Astrocyte of the spinal cord (primary cell): Measurements from ENCODE around the gene ANKRD10.

Experiments
- DNase-seq: peaks from one replicate; pipeline ENCODE4 v3.0.0; 2011; ENCODE audit warnings: low read depth, low spot score
- H3K4me3 ChIP-seq: 2 replicates; pipeline ENCODE4 v1.5.1; 2011; ENCODE audit warnings: low read depth, mild to moderate bottlenecking, low read length, moderate library complexity
- CTCF ChIP-seq: IDR thresholded peaks from 2 replicates; pipeline ENCODE4 v1.5.1; 2012; ENCODE audit warnings: low read depth, mild to moderate bottlenecking, low read length, inconsistent platforms
- in situ Hi-C: cut with HindIII; loops from 2 replicates; pipeline ENCODE4 v1.10.0; 2017; ENCODE audit warnings: low sequenced_read_pairs

ANKRD10 gene

GRCh38 chr13:110944121-110944967 is 29.5 kb upstream of the ANKRD10 start:
- TF ChIP-seq CTCF: peak; percentile 81
- H3K4me3 ChIP-seq: no peak overlapping the region
- DNase-seq: peak; percentile 59
- in situ Hi-C loops: no loop called here

GRCh38 chr13:110942248-110942981 is 27.5 kb upstream of the ANKRD10 start:
- in situ Hi-C loops: no loop called here
- no peak for DNase-seq
- TF ChIP-seq CTCF: no peak
- no peak overlapping the region for H3K4me3 ChIP-seq

GRCh38 chr13:110938662-110939421 is 24.0 kb upstream of the ANKRD10 start:
- DNase-seq: no peak
- no peak for TF ChIP-seq CTCF
- no peak overlapping the region for H3K4me3 ChIP-seq
- in situ Hi-C loops: no loop called here

GRCh38 chr13:110937511-110938285 is 22.8 kb upstream of the ANKRD10 start:
- no peak overlapping the region for H3K4me3 ChIP-seq
- in situ Hi-C loops: no loop called here
- DNase-seq: no peak
- no peak for TF ChIP-seq CTCF

- DNase-seq: no peak
- no peak for TF ChIP-seq CTCF
- in situ Hi-C loops: no loop called here
- H3K4me3 ChIP-seq: no peak overlapping the region
Observed at GRCh38 chr13:110936519-110936918, 21.6 kb upstream of the ANKRD10 start.

GRCh38 chr13:110932588-110932987 is 17.7 kb upstream of the ANKRD10 start:
- no peak overlapping the region for H3K4me3 ChIP-seq
- TF ChIP-seq CTCF: no peak
- no peak for DNase-seq
- in situ Hi-C loops: no loop called here
